GM18867 (cell line): ENCODE measurements around the gene SND1.
A peak's percentile ranks its signal among the peaks of the same experiment; 100 is the strongest.

ENCODE experiments used
- ATAC-seq: cut with Tn5 transposase; IDR thresholded peaks from one replicate; pipeline ENCODE4 v1.9.1; 2021; ENCODE audit warnings: mild to moderate bottlenecking, moderate library complexity; ENCODE audit not compliant: unreplicated experiment

Gene SND1

GRCh38 chr7:127920787-127921438, 268.9 kb downstream of the SND1 start:
- no peak for ATAC-seq

- no peak for ATAC-seq
These were observed 270.7 kb downstream of the SND1 start for GRCh38 chr7:127922656-127923055.

- no peak for ATAC-seq
These were observed 272.9 kb downstream of the SND1 start for GRCh38 chr7:127924874-127925273.

GRCh38 chr7:127927348-127927696, 275.3 kb downstream of the SND1 start:
- no peak for ATAC-seq

GRCh38 chr7:127928222-127928621, 276.2 kb downstream of the SND1 start:
- no peak for ATAC-seq

- ATAC-seq: no peak
These were observed 276.9 kb downstream of the SND1 start for GRCh38 chr7:127928852-127929251.

- peak; percentile 39 for ATAC-seq
These were observed 278.6 kb downstream of the SND1 start for GRCh38 chr7:127930341-127931328.

GRCh38 chr7:127932076-127932475, 280.1 kb downstream of the SND1 start:
- ATAC-seq: no peak

GRCh38 chr7:127932496-127932895, 280.5 kb downstream of the SND1 start:
- ATAC-seq: no peak

- no peak for ATAC-seq
These were observed 281.2 kb downstream of the SND1 start for GRCh38 chr7:127933146-127933545.

- no peak for ATAC-seq
These were observed 282.7 kb downstream of the SND1 start for GRCh38 chr7:127934711-127935110.

GRCh38 chr7:127935847-127936376, 283.9 kb downstream of the SND1 start:
- ATAC-seq: no peak

GRCh38 chr7:127937066-127937680, 285.2 kb downstream of the SND1 start:
- no peak for ATAC-seq

GRCh38 chr7:127938588-127938987, 286.6 kb downstream of the SND1 start:
- no peak for ATAC-seq

GRCh38 chr7:127940381-127941160, 288.6 kb downstream of the SND1 start:
- no peak for ATAC-seq

- ATAC-seq: no peak
These were observed 289.6 kb downstream of the SND1 start for GRCh38 chr7:127941476-127942210.

- no peak for ATAC-seq
These were observed 291.8 kb downstream of the SND1 start for GRCh38 chr7:127943541-127944521.

- ATAC-seq: no peak
These were observed 294.1 kb downstream of the SND1 start for GRCh38 chr7:127946111-127946510.

GRCh38 chr7:127946847-127947246, 294.9 kb downstream of the SND1 start:
- ATAC-seq: no peak
